Gastrocnemius medialis (tissue), 4 donors: Measurements from ENCODE around the gene N4BP3. TPM values are rescaled to one million over a fixed set of nuclear protein-coding genes. Genes with fewer than 3 reads are reported as not detected.

Experiments
- ATAC-seq, 2 donors: fragments of 150-250 bp; one replicate each; pipeline ENCODE4 v1.9.1; 2016
- DNase-seq, 2 donors: peaks; one replicate each; pipeline ENCODE4 v3.0.0-alpha.2; 2019
- H3K27ac ChIP-seq, 4 donors: fragments of 200-600 bp; sonication (generic); 1 replicate in 1 of 4; 2 replicates in 3 of 4; pipeline ENCODE4 v1.5.1; 2016 to 2018; ENCODE audit warnings: mild to moderate bottlenecking in 2 of 4, moderate library complexity in 1 of 4
- H3K27me3 ChIP-seq, 3 donors: fragments of 200-600 bp; sonication (generic) in 2 of 3; 1 replicate in 1 of 3; 2 replicates in 2 of 3; pipeline versions ENCODE4 v1.5.1 to v1.6.0; 2016 to 2019; ENCODE audit warnings: mild to moderate bottlenecking in 1 of 3, moderate library complexity in 1 of 3
- H3K36me3 ChIP-seq, 2 donors: fragments of 200-600 bp; sonication (generic) in 1 of 2; one replicate each; pipeline ENCODE4 v1.5.1; 2017 to 2018
- H3K4me1 ChIP-seq, 2 donors: fragments of 200-600 bp; sonication (generic) in 1 of 2; one replicate each; pipeline ENCODE4 v1.5.1; 2016 to 2017; ENCODE audit warnings: mild to moderate bottlenecking in 2 of 2
- H3K4me3 ChIP-seq, 4 donors: fragments of 200-600 bp; sonication (generic) in 3 of 4; 1 replicate in 1 of 4; 2 replicates in 3 of 4; pipeline ENCODE4 v1.5.1; 2016 to 2019; ENCODE audit warnings: mild to moderate bottlenecking in 2 of 4
- H3K9me3 ChIP-seq, 3 donors: fragments of 200-600 bp; sonication (generic) in 2 of 3; 1 replicate in 1 of 3; 2 replicates in 2 of 3; pipeline ENCODE4 v1.5.1; 2016 to 2019
- POLR2A ChIP-seq, 2 donors: fragments of 450-650 bp; IDR thresholded peaks; one replicate each; pipeline ENCODE4 v1.6.1; 2017; ENCODE audit warnings: antibody characterized with exemption in 2 of 2, mild to moderate bottlenecking in 2 of 2, moderate library complexity in 2 of 2
- in situ Hi-C, 4 donors: fragments of 200-750 bp; cut with MboI; loops; one replicate each; pipeline versions ENCODE4 v1.15.0 to v1.8.0; 2017; ENCODE audit warnings: low sequenced_read_pairs in 4 of 4
- intact Hi-C: fragments of 100-400 bp; cut with DNase I; formaldehyde crosslinking; loops from one replicate; pipeline ENCODE4 v1.15.1; 2023; ENCODE audit warnings: low total_unique reads
- total RNA-seq, 4 donors: library from RNA; depleted of rRNA; stranded (reverse); fragments of >200 nt; gene quantifications; one replicate each; pipeline versions ENCODE4 v1.1.0 to v1.2.3, GENCODE V29; 2016
- TF ChIP-seq, protein P1 (sequence below), 5 experiments: fragments of 450-650 bp in 3 of 5; fragments of 200-600 bp in 2 of 5; sonication (generic) in 2 of 5; IDR thresholded peaks in 4 of 5; conservative IDR thresholded peaks in 1 of 5; 1 replicate in 4 of 5; 2 replicates in 1 of 5; pipeline ENCODE4 v1.5.1; 2016 to 2019; ENCODE audit warnings: antibody characterized with exemption in 5 of 5, mild to moderate bottlenecking in 3 of 5, moderate library complexity in 3 of 5

Gene N4BP3
- total RNA-seq, 4 donors from 2014 or later, result 1.6 to 3.2 (median 2.1) TPM

DNA sequence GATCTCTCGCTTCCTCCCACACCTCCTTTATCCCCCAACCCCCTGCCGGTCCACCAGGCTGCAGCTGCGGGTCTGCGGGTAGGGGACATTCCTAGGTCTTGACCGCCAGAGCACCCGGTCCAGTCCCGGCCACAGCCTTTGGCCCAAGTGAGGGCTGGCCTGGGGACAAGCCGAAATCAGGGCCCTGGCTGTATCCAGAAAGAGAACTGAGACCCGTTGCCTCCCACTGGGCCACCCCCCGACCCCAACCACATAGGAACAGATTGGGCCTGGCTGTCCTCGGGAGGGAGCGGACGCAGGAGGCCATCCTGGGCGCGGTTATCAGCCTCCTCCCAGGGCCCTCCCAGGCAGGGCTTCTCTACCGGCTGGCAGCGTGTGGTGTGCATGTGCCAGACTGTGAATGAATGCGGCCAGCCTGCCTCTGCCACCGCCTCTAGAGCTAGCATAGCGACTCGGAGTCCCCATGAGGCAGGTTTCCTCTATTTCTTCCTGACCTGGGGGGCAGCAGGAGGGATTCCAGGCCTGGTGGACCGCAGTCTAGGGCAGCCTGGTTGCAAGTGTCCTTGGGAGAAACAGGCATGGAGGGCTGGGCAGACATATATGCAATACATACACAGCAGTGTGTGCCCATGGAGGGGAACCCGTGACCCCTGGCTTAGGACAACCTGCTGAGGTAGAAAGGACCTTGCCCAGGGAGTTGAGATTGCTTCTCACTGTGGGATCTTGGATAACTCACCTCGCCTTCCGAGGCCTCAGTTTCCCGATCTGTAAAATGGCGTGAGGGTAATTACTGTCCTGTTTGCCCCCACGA lies 1.2 kb downstream of the N4BP3 start:
- Histone ChIP-seq H3K36me3 (no peaks in the 10 kb centered on the region), H3K27me3 (peaks cover 35 to 51% (median 38%) of the 10 kb centered on the region in 3 donors), H3K27ac (peak overlapping the region in 3 of 4 donors; percentile 39 to 49 (median 48)), H3K4me3 (peak overlapping the region; percentile 20 to 58 (median 46)), H3K9me3 (no peaks in the 10 kb centered on the region), H3K4me1 (peaks cover 0 to 7% of the 10 kb centered on the region in 2 donors)
- TF ChIP-seq, protein P1, sequence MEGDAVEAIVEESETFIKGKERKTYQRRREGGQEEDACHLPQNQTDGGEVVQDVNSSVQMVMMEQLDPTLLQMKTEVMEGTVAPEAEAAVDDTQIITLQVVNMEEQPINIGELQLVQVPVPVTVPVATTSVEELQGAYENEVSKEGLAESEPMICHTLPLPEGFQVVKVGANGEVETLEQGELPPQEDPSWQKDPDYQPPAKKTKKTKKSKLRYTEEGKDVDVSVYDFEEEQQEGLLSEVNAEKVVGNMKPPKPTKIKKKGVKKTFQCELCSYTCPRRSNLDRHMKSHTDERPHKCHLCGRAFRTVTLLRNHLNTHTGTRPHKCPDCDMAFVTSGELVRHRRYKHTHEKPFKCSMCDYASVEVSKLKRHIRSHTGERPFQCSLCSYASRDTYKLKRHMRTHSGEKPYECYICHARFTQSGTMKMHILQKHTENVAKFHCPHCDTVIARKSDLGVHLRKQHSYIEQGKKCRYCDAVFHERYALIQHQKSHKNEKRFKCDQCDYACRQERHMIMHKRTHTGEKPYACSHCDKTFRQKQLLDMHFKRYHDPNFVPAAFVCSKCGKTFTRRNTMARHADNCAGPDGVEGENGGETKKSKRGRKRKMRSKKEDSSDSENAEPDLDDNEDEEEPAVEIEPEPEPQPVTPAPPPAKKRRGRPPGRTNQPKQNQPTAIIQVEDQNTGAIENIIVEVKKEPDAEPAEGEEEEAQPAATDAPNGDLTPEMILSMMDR (IDR thresholded peaks at IDR 0.05 in 4 of 5, conservative IDR thresholded peaks at IDR 0.05 in 1 of 5), result no peak
- no peak for TF ChIP-seq POLR2A (IDR thresholded peaks at IDR 0.05)
- DNase-seq (no peak), ATAC-seq (no peak)
- intact Hi-C loops, result no loop called here
- in situ Hi-C loops, result no loop called here

DNA sequence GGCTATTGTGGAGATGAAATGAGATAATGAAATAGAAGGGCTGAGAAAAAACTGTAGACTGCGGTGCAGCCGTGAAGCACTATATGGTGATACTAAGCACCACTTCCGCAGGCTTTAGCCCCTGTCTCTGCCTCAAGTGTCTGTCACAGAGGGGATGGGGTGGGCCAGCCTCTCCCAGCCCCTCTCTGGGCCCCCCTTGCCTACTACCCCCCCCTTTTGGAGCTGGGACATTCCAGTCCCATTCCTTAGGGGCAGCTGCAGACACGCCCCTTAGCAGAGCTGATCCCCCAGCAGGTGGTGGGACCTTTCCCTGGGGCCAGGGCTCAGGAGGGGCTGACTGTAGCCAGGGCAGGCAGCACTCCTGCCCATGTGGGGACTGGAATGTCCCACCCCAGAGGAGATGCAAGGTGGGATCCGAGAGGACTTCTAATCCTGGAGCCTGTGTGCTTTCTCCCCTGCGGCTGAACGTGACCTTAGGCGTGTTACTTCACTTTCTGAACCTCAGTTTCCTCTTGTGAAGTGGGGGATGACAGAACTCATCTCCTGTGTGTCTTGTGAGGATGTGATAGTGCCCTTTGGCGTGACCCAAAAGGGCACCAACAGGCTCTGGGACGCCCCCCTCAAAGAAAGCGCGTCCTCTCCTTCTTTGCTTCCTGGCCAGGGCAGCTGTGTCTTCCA lies 1.9 kb downstream of the N4BP3 start:
- no peak for ATAC-seq
- no peak for DNase-seq
- Histone ChIP-seq H3K4me3 (peak overlapping the region in 3 of 4 donors; percentile 22 to 52 (median 41)), H3K9me3 (no peaks in the 10 kb centered on the region), H3K27ac (peak overlapping the region in 3 of 4 donors; percentile 9 to 48 (median 43)), H3K4me1 (peaks cover 2 to 10% of the 10 kb centered on the region in 2 donors), H3K27me3 (peaks cover 35 to 51% (median 38%) of the 10 kb centered on the region in 3 donors), H3K36me3 (no peaks in the 10 kb centered on the region)
- in situ Hi-C loops (no loop called here), intact Hi-C loops (no loop called here)
- TF ChIP-seq POLR2A (IDR thresholded peaks at IDR 0.05), result no peak
- TF ChIP-seq, protein P1 (IDR thresholded peaks at IDR 0.05 in 4 of 5, conservative IDR thresholded peaks at IDR 0.05 in 1 of 5), result no peak

DNA sequence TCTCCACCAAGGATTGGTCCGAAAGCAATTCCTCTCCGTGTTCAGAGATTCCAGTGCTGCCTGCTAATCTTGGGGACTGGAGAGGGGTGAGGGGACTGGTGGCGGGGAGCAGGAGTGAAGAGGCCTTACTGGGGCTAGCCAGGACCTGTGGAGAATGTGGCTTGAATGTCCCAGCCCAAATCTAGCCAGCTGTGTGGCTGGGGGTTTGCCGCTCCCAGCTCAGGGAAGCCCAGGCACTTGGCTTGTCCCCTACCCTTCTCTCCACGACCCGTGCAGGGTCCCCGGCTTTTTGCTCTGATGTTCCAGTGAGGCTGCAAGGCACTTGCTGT lies 2.4 kb downstream of the N4BP3 start:
- Histone ChIP-seq H3K27ac (peak overlapping the region in 3 of 4 donors; percentile 9 to 48 (median 43)), H3K9me3 (no peaks in the 10 kb centered on the region), H3K27me3 (peaks cover 35 to 51% (median 38%) of the 10 kb centered on the region in 3 donors), H3K4me3 (peak overlapping the region in 2 of 4 donors; percentile 22 to 52), H3K36me3 (no peaks in the 10 kb centered on the region), H3K4me1 (peaks cover 7 to 15% of the 10 kb centered on the region in 2 donors)
- ATAC-seq (no peak), DNase-seq (no peak)
- TF ChIP-seq, protein P1 (IDR thresholded peaks at IDR 0.05 in 4 of 5, conservative IDR thresholded peaks at IDR 0.05 in 1 of 5), result no peak
- TF ChIP-seq POLR2A (IDR thresholded peaks at IDR 0.05), result no peak
- in situ Hi-C loops (no loop called here), intact Hi-C loops (no loop called here)

DNA sequence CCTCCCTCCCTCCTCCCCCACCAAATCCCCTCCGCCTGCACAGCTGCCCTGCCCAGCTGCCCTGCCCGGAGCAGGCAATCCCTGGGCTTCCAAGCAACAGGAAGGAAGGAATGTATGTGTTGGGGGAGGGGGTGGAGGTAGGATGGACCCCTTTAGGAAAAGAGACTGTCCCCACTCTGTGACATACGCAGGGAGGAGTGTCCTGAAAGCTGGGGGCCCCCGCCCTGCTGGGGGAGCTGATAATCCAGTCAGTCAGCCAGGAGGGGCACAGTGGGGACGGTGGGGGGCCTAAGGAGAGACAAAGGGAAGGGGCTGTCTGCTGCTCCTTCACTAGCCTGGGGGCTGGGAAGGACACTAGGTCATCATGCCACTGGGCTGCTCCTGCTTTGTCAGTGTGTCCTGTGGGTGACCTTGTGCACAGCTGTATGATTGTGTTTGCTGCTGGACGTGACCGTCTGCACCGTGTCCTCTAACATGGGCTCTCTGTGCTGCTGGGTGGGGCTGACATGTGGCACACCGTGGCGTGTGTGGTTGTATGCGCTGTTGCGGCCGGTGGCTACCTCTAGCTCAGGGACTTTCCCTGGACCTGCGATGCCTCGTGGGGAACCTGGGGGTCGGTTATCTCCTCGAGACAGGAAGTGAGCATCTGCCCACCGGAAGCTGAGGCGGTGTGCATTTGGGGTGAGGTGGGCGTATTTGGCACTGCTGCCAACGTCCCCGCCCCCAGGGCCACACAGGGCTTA lies 3.0 kb downstream of the N4BP3 start:
- Histone ChIP-seq H3K27me3 (peaks cover 35 to 47% (median 38%) of the 10 kb centered on the region in 3 donors), H3K4me3 (peak overlapping the region in 1 of 4 donors; percentile 52), H3K36me3 (no peaks in the 10 kb centered on the region), H3K4me1 (peaks cover 11 to 18% of the 10 kb centered on the region in 2 donors), H3K27ac (peak overlapping the region in 3 of 4 donors; percentile 31 to 50 (median 47)), H3K9me3 (no peaks in the 10 kb centered on the region)
- TF ChIP-seq POLR2A (IDR thresholded peaks at IDR 0.05), result no peak
- TF ChIP-seq, protein P1 (IDR thresholded peaks at IDR 0.05 in 4 of 5, conservative IDR thresholded peaks at IDR 0.05 in 1 of 5), result no peak
- intact Hi-C loops (no loop called here), in situ Hi-C loops (no loop called here)
- no peak for DNase-seq
- ATAC-seq, result no peak
